Activated B cell treated with CpG ODN at 0.5 μM for 24 hours (primary cell): ENCODE results near the gene SH2D6. TPM values are rescaled to one million over a fixed set of nuclear protein-coding genes. Genes with fewer than 3 reads are reported as not detected.

Source experiments
- ATAC-seq: fragments of 200-7000 bp; cut with Tn5 transposase; one replicate; pipeline ENCODE4 v1.10.0; 2021; ENCODE audit warnings: low read depth, mild to moderate bottlenecking, moderate library complexity
- CTCF ChIA-PET: fragments of 350-600 bp; sonication (Branson Sonifier 250); formaldehyde crosslinking; loops from one replicate; lab custom pipeline; 2021; ENCODE audit warnings: antibody characterized with exemption; lab: Charles Lee
- POLR2A ChIA-PET: fragments of 350-600 bp; sonication (Branson Sonifier 250); formaldehyde crosslinking; loops from one replicate; lab custom pipeline; 2021; ENCODE audit warnings: antibody characterized with exemption; lab: Charles Lee
- DNase-seq: peaks from one replicate; pipeline ENCODE4 v3.0.0; 2022
- H3K27ac Mint-ChIP-seq: one replicate; pipeline ENCODE4 v1.8.0; 2020; ENCODE audit warnings: mixed read lengths
- H3K27me3 Mint-ChIP-seq: one replicate; pipeline ENCODE4 v1.8.0; 2021; ENCODE audit warnings: mixed read lengths
- H3K36me3 Mint-ChIP-seq: one replicate; pipeline ENCODE4 v1.8.0; 2021; ENCODE audit warnings: low read depth, mixed read lengths
- H3K4me1 Mint-ChIP-seq: one replicate; pipeline ENCODE4 v1.8.0; 2021; ENCODE audit warnings: mixed read lengths
- H3K4me3 Mint-ChIP-seq: one replicate; pipeline ENCODE4 v1.8.0; 2020; ENCODE audit warnings: mild to moderate bottlenecking, mixed read lengths
- H3K9me3 Mint-ChIP-seq: one replicate; pipeline ENCODE4 v1.8.0; 2020; ENCODE audit warnings: mixed read lengths
- intact Hi-C: fragments of 100-400 bp; cut with micrococcal nuclease; formaldehyde crosslinking; loops from one replicate; pipeline ENCODE4 v1.15.1; 2024
- total RNA-seq: library from RNA; stranded (reverse); gene quantifications from 2 replicates; pipeline ENCODE4 v1.2.3, GENCODE V29; 2022
- TF ChIP-seq, protein P1 (sequence below): fragments of 200-600 bp; IDR thresholded peaks from one replicate; pipeline ENCODE4 v1.8.0; 2022; ENCODE audit warnings: antibody characterized with exemption, mild to moderate bottlenecking

The SH2D6 gene
- total RNA-seq, 1 donor from 2014 or later = 1.6 TPM

DNA sequence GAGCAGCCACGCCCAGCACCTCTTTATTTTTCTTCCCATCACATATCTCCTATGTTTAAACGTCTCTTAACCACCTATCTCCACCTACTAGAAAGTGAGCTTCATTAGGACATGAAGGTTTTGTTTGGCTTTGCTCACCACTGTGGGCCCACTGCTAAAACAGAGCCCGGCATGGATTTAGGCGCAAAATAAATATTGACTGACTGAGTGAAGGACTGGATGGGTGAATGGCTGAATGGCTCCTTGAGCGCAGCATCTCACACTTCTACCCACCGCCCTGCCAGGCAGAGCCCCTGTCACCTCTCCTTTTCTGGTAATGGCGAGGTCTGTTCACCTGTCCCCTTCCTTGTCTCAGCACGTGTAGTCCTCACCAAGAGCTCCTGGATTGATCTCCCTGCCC, 18.5 kb upstream of the SH2D6 start:
- DNase-seq (no peak), ATAC-seq (no peak)
- TF ChIP-seq, protein P1, sequence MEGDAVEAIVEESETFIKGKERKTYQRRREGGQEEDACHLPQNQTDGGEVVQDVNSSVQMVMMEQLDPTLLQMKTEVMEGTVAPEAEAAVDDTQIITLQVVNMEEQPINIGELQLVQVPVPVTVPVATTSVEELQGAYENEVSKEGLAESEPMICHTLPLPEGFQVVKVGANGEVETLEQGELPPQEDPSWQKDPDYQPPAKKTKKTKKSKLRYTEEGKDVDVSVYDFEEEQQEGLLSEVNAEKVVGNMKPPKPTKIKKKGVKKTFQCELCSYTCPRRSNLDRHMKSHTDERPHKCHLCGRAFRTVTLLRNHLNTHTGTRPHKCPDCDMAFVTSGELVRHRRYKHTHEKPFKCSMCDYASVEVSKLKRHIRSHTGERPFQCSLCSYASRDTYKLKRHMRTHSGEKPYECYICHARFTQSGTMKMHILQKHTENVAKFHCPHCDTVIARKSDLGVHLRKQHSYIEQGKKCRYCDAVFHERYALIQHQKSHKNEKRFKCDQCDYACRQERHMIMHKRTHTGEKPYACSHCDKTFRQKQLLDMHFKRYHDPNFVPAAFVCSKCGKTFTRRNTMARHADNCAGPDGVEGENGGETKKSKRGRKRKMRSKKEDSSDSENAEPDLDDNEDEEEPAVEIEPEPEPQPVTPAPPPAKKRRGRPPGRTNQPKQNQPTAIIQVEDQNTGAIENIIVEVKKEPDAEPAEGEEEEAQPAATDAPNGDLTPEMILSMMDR = no peak
- intact Hi-C loops = no loop called here
- CTCF ChIA-PET = no interaction called here
- Mint-ChIP-seq H3K4me1 (peaks cover 23% of the 10 kb centered on the region), H3K4me3 (no peak overlapping the region), H3K27me3 (no peaks in the 10 kb centered on the region), H3K27ac (no peak overlapping the region), H3K9me3 (no peaks in the 10 kb centered on the region), H3K36me3 (peaks cover 73% of the 10 kb centered on the region)
- POLR2A ChIA-PET = interaction anchor here (0.6 to 2.1 kb wide), 2 partner anchors 9 to 11 kb away, joined by 3 to 7 read pairs; partner anchors contain the start of gene CAPG

DNA sequence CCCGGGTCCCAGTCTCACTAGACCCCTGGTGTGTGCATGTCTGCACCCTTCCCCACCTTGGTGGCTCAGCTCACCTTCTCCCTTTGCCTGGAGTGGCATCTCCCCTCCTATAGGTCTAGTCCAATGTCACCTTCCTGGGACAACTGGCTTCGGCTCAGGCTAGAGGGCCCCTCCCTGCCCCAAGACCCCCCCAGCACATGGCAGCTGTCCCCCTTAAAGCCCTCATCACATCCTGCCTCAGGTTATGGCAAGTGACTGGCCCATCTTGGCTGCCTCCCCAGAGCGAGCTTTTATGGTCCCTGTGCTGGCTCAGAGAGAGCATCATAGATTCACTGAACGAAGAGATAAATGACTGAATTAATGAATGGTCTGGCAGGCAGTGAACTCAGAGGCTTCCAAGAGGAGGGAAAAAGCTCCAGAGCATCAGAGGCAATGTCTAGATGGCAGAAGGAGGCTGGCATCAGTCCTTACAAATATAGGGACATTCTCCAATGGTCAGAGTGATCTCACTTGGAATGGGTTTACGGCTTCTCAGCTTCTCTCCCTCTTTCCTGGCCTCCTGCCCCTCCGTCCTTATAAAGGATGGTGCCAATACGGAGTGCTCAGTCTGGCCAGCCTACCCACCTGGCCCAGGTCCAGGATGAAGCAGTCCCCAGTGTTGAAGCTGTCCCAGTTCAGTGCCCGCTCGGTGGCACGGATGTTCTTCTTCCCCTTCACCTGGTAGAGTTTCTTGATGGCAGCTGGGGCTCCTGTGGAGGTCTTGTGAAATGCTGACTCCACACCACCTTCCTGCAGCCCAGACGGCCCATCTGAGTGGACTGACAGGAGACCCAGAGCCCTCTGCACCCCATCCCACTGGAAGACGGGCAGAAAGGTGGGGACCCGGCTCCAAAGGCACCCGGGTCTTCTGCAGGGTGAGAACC, 17.7 kb upstream of the SH2D6 start:
- TF ChIP-seq, protein P1 = no peak
- Mint-ChIP-seq H3K27ac (no peak overlapping the region), H3K9me3 (no peaks in the 10 kb centered on the region), H3K4me3 (no peak overlapping the region), H3K27me3 (no peaks in the 10 kb centered on the region), H3K36me3 (peaks cover 72% of the 10 kb centered on the region), H3K4me1 (peaks cover 31% of the 10 kb centered on the region)
- intact Hi-C loops = no loop called here
- DNase-seq (no peak), ATAC-seq (no peak)
- CTCF ChIA-PET = interaction anchor here (1.4 kb wide), 1 partner anchor 151 kb away, joined by 3 read pairs; no protein-coding TSS in a partner anchor
- POLR2A ChIA-PET = interaction anchor here (0.6 to 2.1 kb wide), 6 partner anchors 9 to 195 kb away, joined by 3 to 7 read pairs (median 5); partner anchors contain the start of genes CAPG and RNF181

- Mint-ChIP-seq H3K4me3 (no peak overlapping the region), H3K4me1 (peaks cover 37% of the 10 kb centered on the region), H3K9me3 (no peaks in the 10 kb centered on the region), H3K27ac (no peak overlapping the region), H3K27me3 (no peaks in the 10 kb centered on the region), H3K36me3 (peaks cover 65% of the 10 kb centered on the region)
- POLR2A ChIA-PET = interaction anchor here (0.6 to 1.4 kb wide), 7 partner anchors 9 to 194 kb away, joined by 3 to 8 read pairs (median 5); partner anchors contain the start of gene RNF181
- DNase-seq (no peak), ATAC-seq (no peak)
- intact Hi-C loops = no loop called here
- CTCF ChIA-PET = interaction anchor here (1.4 kb wide), 1 partner anchor 150 kb away, joined by 3 read pairs; no protein-coding TSS in a partner anchor
- TF ChIP-seq, protein P1 = no peak
These were observed 17.1 kb upstream of the SH2D6 start for GRCh38 chr2:85401464-85401805.

DNA sequence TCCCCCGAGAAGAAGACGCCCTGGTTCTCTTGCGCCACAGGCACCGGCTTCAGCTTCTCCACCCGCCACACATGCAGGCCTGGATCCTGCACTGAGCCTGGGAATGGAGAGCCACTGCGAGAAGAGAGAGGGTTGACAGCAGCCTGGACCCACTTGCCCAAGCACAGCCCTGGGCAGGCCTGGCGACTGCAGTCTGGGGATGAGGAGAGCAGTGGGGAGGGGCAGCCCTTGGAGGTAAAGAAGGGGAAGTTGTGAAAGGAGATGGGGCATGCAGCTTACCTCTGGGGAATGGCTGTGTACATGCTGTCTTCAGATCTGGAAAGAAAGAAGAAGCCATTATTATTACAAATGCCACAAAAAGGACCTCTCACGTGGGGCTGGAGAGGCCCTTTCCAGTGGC, 16.7 kb upstream of the SH2D6 start:
- ChIA-PET POLR2A (interaction anchor here (0.6 to 1.4 kb wide), 9 partner anchors 9 to 221 kb away, joined by 3 to 8 read pairs (median 3); partner anchors contain the start of gene RNF181), CTCF (interaction anchor here (1.4 kb wide), 1 partner anchor 150 kb away, joined by 3 read pairs; no protein-coding TSS in a partner anchor)
- H3K27ac Mint-ChIP-seq = peak overlapping the region; percentile 82
- no peaks in the 10 kb centered on the region for H3K9me3 Mint-ChIP-seq
- H3K4me3 Mint-ChIP-seq = peak overlapping the region; percentile 60
- peaks cover 40% of the 10 kb centered on the region for H3K4me1 Mint-ChIP-seq
- no peaks in the 10 kb centered on the region for H3K27me3 Mint-ChIP-seq
- TF ChIP-seq, protein P1 = no peak
- peak; percentile 57 for ATAC-seq
- peaks cover 61% of the 10 kb centered on the region for H3K36me3 Mint-ChIP-seq
- no peak for DNase-seq
- intact Hi-C loops = no loop called here
